ENCODE data around the gene ILK.

The ILK gene

GRCh38 chr11:6572215-6572614, 31.4 kb upstream of the ILK start:
- DNase-seq (ENCODE audit: extremely low read depth in 1 of 2, low read depth in 1 of 2) = no peak

- no peak for DNase-seq (ENCODE audit: extremely low read depth in 1 of 2, low read depth in 1 of 2)
Observed at GRCh38 chr11:6574816-6575715, 28.5 kb upstream of the ILK start.

- DNase-seq (ENCODE audit: extremely low read depth in 1 of 2, low read depth in 1 of 2) = no peak
Observed at GRCh38 chr11:6576471-6577373, 26.9 kb upstream of the ILK start.

GRCh38 chr11:6578134-6578533, 25.4 kb upstream of the ILK start:
- no peak for DNase-seq (ENCODE audit: extremely low read depth in 1 of 2, low read depth in 1 of 2)

- DNase-seq (ENCODE audit: extremely low read depth in 1 of 2, low read depth in 1 of 2) = no peak
Observed at GRCh38 chr11:6579681-6580080, 23.9 kb upstream of the ILK start.

- DNase-seq (ENCODE audit: extremely low read depth in 1 of 2, low read depth in 1 of 2) = no peak
Observed at GRCh38 chr11:6583584-6583983, 20.0 kb upstream of the ILK start.

- DNase-seq (ENCODE audit: extremely low read depth in 1 of 2, low read depth in 1 of 2) = no peak
Observed at GRCh38 chr11:6584528-6584927, 19.0 kb upstream of the ILK start.

- no peak for DNase-seq (ENCODE audit: extremely low read depth in 1 of 2, low read depth in 1 of 2)
Observed at GRCh38 chr11:6586434-6587359, 16.9 kb upstream of the ILK start.

GRCh38 chr11:6587360-6587953, 16.1 kb upstream of the ILK start:
- DNase-seq (ENCODE audit: extremely low read depth in 1 of 2, low read depth in 1 of 2) = no peak

GRCh38 chr11:6588018-6588417, 15.6 kb upstream of the ILK start:
- DNase-seq (ENCODE audit: extremely low read depth in 1 of 2, low read depth in 1 of 2) = no peak

GRCh38 chr11:6594142-6594768, 9.3 kb upstream of the ILK start:
- DNase-seq (ENCODE audit: extremely low read depth in 1 of 2, low read depth in 1 of 2) = no peak

GRCh38 chr11:6596239-6596877, 7.2 kb upstream of the ILK start:
- DNase-seq (ENCODE audit: extremely low read depth in 1 of 2, low read depth in 1 of 2) = no peak

GRCh38 chr11:6598555-6598954, 5.0 kb upstream of the ILK start:
- DNase-seq (ENCODE audit: extremely low read depth in 1 of 2, low read depth in 1 of 2) = no peak

GRCh38 chr11:6599449-6599848, 4.1 kb upstream of the ILK start:
- DNase-seq (ENCODE audit: extremely low read depth in 1 of 2, low read depth in 1 of 2) = no peak

- DNase-seq (ENCODE audit: extremely low read depth in 1 of 2, low read depth in 1 of 2) = no peak
Observed at GRCh38 chr11:6599881-6600390, 3.6 kb upstream of the ILK start.

- no peak for DNase-seq (ENCODE audit: extremely low read depth in 1 of 2, low read depth in 1 of 2)
Observed at GRCh38 chr11:6601041-6601461, 2.5 kb upstream of the ILK start.

- no peak for DNase-seq (ENCODE audit: extremely low read depth in 1 of 2, low read depth in 1 of 2)
Observed at GRCh38 chr11:6602096-6602940, 1.3 kb upstream of the ILK start.

GRCh38 chr11:6604081-6604626, 580 bp downstream of the ILK start:
- peak in 1 of 2 donors; percentile 33 for DNase-seq (ENCODE audit: extremely low read depth in 1 of 2, low read depth in 1 of 2)

Measured in activated CD8-positive, alpha-beta memory T cell treated with anti-CD3 and anti-CD28 coated beads for 1 hour (primary cell).